Measurements from ENCODE around the gene SPR.

Gene SPR

DNA sequence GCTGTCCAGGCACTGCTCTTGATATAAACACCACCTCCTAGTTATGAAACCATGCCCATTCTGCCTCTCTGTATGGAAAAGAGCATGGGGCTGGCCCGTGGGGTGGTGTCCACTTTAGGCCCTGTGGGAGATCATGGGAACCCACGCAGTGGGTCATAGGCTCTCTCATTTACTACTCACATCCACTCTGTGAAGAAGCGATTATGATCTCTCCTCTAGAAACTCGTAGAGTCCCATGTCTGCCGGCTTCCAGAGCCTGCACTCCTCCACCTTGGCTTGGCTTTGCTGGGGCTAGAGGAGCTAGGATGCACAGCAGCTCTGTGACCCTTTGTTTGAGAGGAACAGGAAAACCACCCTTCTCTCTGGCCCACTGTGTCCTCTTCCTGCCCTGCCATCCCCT lies 46.0 kb downstream of the SPR start:
- no peak for DNase-seq

DNA sequence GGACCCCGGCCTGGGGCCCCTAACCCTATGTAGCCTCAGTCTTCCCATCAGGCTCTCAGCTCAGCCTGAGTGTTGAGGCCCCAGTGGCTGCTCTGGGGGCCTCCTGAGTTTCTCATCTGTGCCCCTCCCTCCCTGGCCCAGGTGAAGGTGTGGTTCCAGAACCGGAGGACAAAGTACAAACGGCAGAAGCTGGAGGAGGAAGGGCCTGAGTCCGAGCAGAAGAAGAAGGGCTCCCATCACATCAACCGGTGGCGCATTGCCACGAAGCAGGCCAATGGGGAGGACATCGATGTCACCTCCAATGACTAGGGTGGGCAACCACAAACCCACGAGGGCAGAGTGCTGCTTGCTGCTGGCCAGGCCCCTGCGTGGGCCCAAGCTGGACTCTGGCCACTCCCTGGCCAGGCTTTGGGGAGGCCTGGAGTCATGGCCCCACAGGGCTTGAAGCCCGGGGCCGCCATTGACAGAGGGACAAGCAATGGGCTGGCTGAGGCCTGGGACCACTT lies 46.5 kb downstream of the SPR start:
- DNase-seq = no peak

DNA sequence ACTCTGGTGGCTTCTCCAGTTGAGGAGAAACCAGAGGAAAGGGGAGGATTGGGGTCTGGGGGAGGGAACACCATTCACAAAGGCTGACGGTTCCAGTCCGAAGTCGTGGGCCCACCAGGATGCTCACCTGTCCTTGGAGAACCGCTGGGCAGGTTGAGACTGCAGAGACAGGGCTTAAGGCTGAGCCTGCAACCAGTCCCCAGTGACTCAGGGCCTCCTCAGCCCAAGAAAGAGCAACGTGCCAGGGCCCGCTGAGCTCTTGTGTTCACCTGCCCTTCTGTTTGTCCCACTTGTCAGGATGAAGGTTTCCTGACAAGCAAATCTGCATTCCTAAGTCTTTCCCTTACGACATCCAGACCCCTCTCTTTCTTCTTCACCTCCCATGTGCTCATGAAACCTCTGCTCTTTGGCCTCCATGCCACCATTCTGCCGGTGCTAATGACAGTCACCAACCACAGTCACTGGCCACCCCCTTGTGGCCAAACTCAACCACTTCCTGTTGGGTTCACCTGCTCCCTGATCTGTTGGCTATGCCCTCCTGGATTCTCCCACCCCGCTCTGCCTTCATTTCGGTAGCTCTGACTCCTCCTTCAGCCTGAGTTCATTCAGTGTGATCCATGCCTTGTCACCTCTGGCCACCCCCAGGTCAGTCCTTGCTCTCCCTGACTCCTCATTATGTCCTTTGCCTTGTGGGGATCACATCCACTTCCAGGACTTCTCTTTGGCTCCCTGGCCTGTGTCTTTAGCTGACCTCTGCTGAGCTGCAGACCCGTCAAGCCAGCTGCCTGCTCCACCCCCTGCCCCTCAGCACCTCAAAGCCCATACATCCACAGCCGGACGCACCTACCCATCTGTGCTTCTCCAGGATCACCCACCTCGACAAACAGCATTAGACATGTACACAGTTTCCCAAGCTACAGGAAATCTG lies 47.7 kb downstream of the SPR start:
- DNase-seq = no peak

DNA sequence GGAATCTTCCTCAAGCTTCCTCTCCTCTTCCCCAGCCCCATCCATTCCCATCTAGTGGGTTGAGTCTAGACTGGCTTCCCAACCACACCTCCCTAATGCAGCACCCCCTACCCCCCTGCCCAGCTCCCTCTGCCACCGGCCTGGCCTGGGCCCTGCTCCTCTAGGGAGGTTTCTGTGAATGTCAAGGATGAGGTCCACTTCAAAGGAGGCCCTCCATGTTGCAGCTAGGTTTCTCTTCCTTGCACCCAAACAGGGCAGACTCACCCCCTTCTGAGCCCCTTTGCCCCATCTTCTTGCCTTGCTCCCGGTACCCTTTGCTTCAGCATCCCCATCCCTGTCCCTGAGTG lies 48.4 kb downstream of the SPR start:
- DNase-seq = no peak

DNA sequence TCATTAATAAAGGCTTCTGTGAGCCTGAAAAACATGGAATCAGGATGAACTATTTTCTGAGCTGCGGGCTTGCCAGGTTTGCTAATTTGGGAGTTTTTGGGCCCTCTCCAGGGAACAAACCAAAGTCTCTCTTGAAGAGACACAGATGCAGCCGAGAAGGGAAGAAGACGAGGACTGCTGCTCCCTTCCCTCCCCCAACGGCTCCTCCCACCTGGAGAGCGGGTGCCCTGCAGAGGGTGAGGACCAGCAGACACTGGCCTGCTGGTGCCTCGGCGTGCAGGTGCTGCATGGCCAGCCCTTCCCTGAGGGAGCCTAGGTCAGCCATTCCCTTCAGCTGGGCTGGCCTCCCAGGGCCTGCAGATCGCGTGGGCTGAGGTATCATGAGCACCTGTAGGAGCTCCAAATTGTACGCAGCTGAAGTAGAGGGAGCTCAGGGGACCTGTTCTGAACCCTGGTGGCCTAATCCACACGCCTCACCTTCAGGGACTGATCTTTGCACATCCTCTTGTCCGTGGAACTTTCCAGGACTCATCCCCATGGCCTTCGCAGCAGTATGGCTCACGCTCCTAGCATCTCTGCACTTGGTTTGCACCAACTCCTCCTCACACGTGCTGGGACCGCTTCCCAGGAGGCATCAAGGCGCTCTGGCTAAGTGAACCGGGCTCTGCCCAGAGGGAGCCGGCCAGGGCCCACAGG lies 49.6 kb downstream of the SPR start:
- no peak for DNase-seq

DNA sequence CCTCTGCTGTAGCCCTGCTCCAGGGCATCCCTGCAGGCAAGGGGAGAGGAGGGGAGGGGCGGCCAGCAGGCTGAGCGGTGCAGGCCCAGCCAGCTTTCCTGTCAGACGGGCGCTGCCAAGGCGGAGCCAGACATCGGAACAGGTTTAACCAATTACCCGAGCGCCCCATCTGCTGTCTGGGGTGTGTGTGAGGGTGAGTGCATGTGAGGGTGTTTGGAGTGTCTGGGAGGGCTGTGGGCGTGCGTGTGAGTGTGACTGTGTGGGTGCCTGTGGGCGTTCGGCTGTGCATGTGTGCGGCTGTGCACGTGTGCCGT lies 50.1 kb downstream of the SPR start:
- no peak for DNase-seq

DNA sequence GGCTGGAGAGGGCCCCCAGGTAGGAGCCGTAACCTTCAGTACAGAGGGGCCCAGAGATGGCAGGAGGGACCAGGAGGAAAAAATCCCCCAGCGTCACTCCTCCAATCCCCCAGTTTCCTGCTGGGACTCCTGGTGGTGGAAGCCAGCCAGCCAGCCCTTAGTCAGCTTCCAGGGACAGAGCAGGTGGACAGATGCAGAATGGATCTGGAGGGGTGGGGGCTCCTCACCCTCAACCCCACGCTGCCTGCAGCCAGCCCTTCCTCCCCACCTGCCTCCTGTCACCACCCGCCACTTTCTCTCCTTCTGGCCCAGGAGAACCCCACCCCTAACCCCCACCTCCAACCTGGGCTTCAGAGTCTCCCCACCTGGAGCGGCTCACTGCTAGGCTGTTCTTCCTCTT lies 51.2 kb downstream of the SPR start:
- DNase-seq = no peak

DNA sequence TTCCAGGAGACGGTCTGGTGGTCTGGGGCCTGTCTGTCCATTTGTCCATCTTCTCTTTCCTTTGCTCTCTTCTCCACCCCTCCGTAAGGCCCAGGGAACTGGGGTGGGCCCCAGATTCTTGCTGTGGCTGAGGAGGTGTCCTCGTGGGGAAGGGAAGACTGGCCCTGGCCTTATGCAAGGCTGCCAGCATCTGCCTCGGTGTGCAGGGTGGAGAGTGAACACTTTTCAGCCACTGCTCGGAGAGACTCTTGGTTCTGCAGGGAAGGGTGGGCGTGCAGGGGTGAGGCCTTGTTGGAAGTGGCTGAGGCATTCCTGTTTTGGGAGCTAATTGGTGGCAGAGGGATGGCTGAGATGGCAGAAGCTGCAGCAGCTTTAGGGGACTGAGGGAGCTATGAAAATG lies 53.2 kb downstream of the SPR start:
- DNase-seq = no peak

DNA sequence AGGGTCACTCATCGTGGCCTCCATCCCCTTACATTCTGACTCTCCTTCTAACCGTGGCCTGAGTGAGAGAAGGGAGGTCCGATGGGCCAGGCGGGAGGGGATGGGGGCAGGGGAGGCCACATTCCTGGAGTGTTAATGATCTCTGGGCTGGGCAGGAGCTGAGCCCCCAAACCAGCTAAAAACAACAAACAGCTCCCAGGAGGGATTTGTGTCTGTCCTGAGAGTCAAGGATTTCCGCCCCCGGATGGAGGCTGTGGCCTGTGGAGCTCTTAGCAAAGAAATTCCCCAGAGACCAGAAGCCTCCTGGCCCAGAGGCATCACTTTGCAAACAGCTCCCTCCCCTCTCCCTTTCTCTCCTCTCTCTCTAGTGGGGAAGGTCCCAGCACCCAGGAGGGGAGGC lies 53.6 kb downstream of the SPR start:
- no peak for DNase-seq

All from stimulated activated CD4-positive, alpha-beta T cell treated with anti-CD3 and anti-CD28 coated beads, Interleukin-15, amount 100 ng/mL, for 24 hours (primary cell).